HG02938 (cell line): ENCODE measurements around the gene CUBN.
"Not testable (repeated sequence)": the region's sequence is repeated elsewhere in the genome, so short reads cannot be mapped to it uniquely, and the experiment has no call there.

Source experiments
- ATAC-seq: cut with Tn5 transposase; IDR thresholded peaks from one replicate; pipeline ENCODE4 v1.9.1; 2021; ENCODE audit warnings: mild to moderate bottlenecking, moderate library complexity; ENCODE audit not compliant: unreplicated experiment

Gene CUBN

GRCh38 chr10:16832351-16833080, 297.1 kb downstream of the CUBN start:
- ATAC-seq = no peak

- no peak for ATAC-seq
Observed at GRCh38 chr10:16828701-16829175, 300.9 kb downstream of the CUBN start.

GRCh38 chr10:16828114-16828568, 301.5 kb downstream of the CUBN start:
- peak; percentile 77 for ATAC-seq

GRCh38 chr10:16827474-16827873, 302.1 kb downstream of the CUBN start:
- not testable (repeated sequence) for ATAC-seq

GRCh38 chr10:16822726-16823360, 306.8 kb downstream of the CUBN start:
- ATAC-seq = no peak

- no peak for ATAC-seq
Observed at GRCh38 chr10:16822027-16822426, 307.6 kb downstream of the CUBN start.

- ATAC-seq = no peak
Observed at GRCh38 chr10:16820421-16820820, 309.2 kb downstream of the CUBN start.

GRCh38 chr10:16820018-16820417, 309.6 kb downstream of the CUBN start:
- no peak for ATAC-seq

- ATAC-seq = no peak
Observed at GRCh38 chr10:16819436-16819835, 310.2 kb downstream of the CUBN start.

- no peak for ATAC-seq
Observed at GRCh38 chr10:16819026-16819425, 310.6 kb downstream of the CUBN start.

- ATAC-seq = peak; percentile 99
Observed at GRCh38 chr10:16817125-16818019, 312.2 kb downstream of the CUBN start, which contains the start of gene RSU1. RSU1 (minus strand) TSS chr10:16817424; CDS start chr10:16817081, 343 bp downstream.

GRCh38 chr10:16816830-16817124, 312.8 kb downstream of the CUBN start:
- no peak for ATAC-seq

GRCh38 chr10:16816171-16816570, 313.4 kb downstream of the CUBN start:
- no peak for ATAC-seq

GRCh38 chr10:16814012-16814411, 315.6 kb downstream of the CUBN start:
- ATAC-seq = no peak

GRCh38 chr10:16812676-16813075, 316.9 kb downstream of the CUBN start:
- ATAC-seq = no peak

- ATAC-seq = no peak
Observed at GRCh38 chr10:16811765-16812164, 317.8 kb downstream of the CUBN start.

GRCh38 chr10:16811292-16811691, 318.3 kb downstream of the CUBN start:
- ATAC-seq = no peak

- peak; percentile 81 for ATAC-seq
Observed at GRCh38 chr10:16809074-16809718, 320.4 kb downstream of the CUBN start.

GRCh38 chr10:16804123-16804522, 325.5 kb downstream of the CUBN start:
- ATAC-seq = no peak

GRCh38 chr10:16803464-16803863, 326.1 kb downstream of the CUBN start:
- ATAC-seq = no peak

- ATAC-seq = peak; percentile 78
Observed at GRCh38 chr10:16799621-16800020, 330.0 kb downstream of the CUBN start.
